ENCODE measurements around the gene NOS1AP. TPM values are rescaled to one million over a fixed set of nuclear protein-coding genes. Genes with fewer than 3 reads are reported as not detected.

The NOS1AP gene
- total RNA-seq, 4 donors from 2014 or later, result 1.9 to 5.4 (median 3.1) TPM

DNA sequence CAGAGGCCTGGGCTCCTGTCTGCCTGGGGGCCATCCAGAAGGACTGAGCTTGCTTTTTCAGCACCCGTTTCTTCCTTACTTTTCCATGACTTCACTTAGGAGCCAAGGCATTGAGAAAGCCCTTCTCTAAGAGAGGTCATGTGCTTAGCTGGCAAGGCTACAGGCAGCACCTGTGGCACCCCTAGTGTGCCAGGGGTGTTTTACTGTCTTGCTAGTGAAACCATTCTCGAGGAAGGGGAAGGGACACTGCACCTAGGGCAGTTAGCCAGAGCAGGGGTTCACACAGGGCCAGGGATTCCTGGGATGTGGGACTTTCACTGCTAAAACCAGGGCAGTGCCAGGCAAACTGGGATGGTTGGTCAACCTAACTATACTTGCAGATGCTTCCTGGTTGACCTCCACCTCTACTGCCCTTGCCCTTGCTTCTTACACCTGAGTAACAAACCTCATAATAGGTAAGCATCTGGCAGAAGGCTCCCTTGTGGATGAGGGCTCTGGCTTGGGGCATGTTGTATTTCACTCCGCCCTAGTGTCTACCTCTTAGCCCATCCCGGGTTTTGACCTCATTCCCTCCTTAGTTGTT is 69.2 kb downstream of the NOS1AP start:
- DNase-seq (ENCODE audit: low spot score), result no peak
- no peak for ATAC-seq (ENCODE audit: low FRiP score)
- TF ChIP-seq, protein P1, sequence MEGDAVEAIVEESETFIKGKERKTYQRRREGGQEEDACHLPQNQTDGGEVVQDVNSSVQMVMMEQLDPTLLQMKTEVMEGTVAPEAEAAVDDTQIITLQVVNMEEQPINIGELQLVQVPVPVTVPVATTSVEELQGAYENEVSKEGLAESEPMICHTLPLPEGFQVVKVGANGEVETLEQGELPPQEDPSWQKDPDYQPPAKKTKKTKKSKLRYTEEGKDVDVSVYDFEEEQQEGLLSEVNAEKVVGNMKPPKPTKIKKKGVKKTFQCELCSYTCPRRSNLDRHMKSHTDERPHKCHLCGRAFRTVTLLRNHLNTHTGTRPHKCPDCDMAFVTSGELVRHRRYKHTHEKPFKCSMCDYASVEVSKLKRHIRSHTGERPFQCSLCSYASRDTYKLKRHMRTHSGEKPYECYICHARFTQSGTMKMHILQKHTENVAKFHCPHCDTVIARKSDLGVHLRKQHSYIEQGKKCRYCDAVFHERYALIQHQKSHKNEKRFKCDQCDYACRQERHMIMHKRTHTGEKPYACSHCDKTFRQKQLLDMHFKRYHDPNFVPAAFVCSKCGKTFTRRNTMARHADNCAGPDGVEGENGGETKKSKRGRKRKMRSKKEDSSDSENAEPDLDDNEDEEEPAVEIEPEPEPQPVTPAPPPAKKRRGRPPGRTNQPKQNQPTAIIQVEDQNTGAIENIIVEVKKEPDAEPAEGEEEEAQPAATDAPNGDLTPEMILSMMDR (IDR thresholded peaks at IDR 0.05), result no peak

DNA sequence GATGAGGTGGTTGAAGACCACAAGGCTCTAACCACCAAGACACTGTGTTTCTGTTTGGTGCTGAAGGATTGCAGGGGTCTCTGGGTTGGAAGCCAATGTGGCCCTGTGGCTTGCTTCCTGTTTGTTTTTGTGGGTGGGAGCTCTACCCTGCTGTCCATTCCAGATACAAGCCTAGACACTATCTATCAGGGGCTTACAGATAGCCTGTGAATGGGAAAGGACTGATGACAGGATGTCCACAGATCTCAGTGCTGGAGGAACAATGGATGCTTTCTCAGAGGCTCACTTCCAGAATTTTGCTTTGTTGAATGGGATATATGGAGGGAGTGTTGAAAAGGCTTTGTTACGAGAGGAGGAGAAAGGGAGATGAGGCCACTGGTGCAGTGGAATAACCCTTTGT is 69.7 kb downstream of the NOS1AP start:
- TF ChIP-seq, protein P1 (IDR thresholded peaks at IDR 0.05), result no peak
- no peak for ATAC-seq (ENCODE audit: low FRiP score)
- DNase-seq (ENCODE audit: low spot score), result no peak

DNA sequence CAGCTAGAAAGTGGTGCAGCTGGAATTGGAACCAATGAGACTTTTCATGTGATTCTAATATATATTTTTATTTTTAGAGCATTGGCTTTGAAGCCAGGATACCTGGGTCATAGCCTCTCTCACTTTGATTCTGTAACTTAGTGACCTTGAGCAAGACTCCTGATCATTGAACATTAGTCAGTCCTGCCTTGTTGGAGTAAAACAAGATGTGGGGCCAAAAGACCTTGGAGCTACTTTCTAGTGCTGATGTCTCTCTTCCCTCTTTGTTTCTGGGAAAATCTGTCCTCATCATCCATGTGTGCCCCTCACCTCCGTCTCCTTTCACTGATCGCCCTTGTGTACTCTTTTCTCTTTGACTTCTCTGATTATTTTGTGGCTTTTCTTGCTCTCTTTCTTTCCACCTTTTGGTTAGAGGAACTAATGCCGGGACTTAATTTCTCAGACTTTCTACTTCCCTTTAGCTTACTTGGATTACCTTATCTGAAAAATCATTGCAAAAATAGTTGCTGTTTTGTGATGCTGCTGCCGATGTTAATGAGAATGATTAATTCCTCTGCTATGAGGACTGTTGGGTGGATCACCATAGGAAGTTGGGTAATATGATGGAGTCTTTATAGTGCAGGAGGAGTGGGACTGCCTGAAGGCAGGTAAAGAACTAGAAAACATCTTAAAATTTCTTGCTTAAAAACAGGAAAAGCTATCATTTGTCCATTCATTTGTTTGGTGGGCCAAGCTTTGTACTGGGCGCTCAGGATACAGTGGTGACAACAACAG is 72.0 kb downstream of the NOS1AP start:
- no peak for DNase-seq (ENCODE audit: low spot score)
- TF ChIP-seq, protein P1 (IDR thresholded peaks at IDR 0.05), result no peak
- ATAC-seq (ENCODE audit: low FRiP score), result no peak

DNA sequence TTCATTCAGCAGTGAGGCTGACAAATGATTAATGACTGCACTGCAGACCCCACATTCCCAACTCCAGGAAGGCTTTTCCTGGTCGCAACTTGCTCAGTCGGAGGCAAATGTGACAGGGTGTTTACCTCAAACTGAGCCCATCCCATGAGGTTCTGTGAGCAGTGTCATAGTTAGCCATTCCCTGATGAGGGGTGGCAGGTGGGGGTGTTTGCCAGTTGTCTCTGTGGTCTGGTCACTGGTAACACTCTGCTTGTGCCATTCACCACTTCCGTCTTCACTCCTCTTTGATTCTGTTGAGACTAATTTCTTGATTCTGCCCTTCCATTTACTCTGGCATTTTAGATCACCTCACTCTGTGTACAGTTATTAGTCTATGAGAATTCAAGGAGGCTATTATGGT is 73.5 kb downstream of the NOS1AP start:
- ATAC-seq (ENCODE audit: low FRiP score) (no peak), DNase-seq (ENCODE audit: low spot score) (no peak)
- TF ChIP-seq, protein P1 (IDR thresholded peaks at IDR 0.05), result no peak

DNA sequence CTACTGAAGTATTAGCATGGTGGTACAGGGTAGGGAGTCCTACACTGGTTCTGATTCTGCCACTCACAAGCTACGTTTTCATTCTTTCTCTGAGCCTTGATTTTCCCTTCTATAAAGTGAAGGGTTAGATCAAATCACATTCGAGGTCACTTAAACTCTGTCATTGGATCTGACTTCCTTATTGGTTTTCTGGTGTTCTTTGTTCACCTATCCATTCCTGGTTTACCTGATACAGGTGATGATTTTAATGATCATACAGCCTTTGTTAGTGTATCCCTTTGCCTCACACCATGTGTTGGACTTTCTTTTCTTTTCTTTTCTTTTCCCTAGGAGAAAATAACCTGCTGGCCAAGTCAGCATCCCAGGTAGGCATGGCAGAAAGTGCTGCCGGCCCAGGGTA is 74.8 kb downstream of the NOS1AP start:
- ATAC-seq (ENCODE audit: low FRiP score), result no peak
- DNase-seq (ENCODE audit: low spot score), result no peak
- TF ChIP-seq, protein P1 (IDR thresholded peaks at IDR 0.05), result no peak

DNA sequence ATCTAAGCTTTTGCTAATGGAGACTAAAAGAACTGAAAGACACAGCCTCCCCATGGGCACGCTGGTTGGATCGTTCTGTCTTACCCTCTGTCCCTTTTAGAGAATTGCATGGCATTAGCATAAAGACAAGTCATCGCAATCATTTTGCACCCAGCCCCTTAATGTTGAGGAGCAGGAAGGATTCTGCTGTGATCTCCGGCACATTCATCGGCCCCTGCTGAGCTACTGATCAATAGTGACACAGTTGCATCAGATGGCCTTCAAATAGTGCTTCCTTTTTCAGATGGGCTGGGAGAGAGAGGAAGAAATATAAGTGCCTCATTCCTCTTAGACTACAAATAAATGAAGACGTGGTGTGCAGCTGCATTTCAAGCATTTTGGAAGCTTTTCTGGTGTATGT is 75.4 kb downstream of the NOS1AP start:
- ATAC-seq (ENCODE audit: low FRiP score) (no peak), DNase-seq (ENCODE audit: low spot score) (no peak)
- TF ChIP-seq, protein P1 (IDR thresholded peaks at IDR 0.05), result no peak
